Endothelial cell of umbilical vein (primary cell): ENCODE measurements around the gene PHACTR1. TPM values are rescaled to one million over a fixed set of nuclear protein-coding genes. Genes with fewer than 3 reads are reported as not detected.

ENCODE experiments used
- BruUV-seq: library from RNA; stranded (reverse); fragments of 400-500 nt; replicated peaks from 2 replicates; lab custom pipeline; 2021; lab: Mats Ljungman, UMichigan
- CTCF ChIA-PET: fragments of 300-600, 350-600 bp; sonication (Branson Sonifier 250); formaldehyde crosslinking; loops from one replicate; lab custom pipeline; 2021; ENCODE audit warnings: antibody characterized with exemption, inconsistent platforms; lab: Charles Lee
- POLR2A ChIA-PET: fragments of 300-600, 350-600 bp; sonication (Branson Sonifier 250); formaldehyde crosslinking; loops from one replicate; lab custom pipeline; 2021; ENCODE audit warnings: antibody characterized with exemption, inconsistent platforms; lab: Charles Lee
- DNase-seq: peaks from one replicate; pipeline ENCODE4 v3.0.0-alpha.2; 2011; ENCODE audit warnings: low read depth, low spot score
- FAIRE-seq: peaks from 2 replicates; lab custom pipeline; 2011; peaks lifted over from hg19 to GRCh38; lab: Jason Lieb, UNC
- H2AFZ ChIP-seq: 2 replicates; pipeline ENCODE4 v1.6.0; 2012; ENCODE audit warnings: low read depth, low read length, control low read depth, inconsistent platforms
- H3K27ac ChIP-seq: 2 replicates; pipeline ENCODE4 v1.5.1; 2011; ENCODE audit warnings: low read depth, mild to moderate bottlenecking, control low read depth, low read length, moderate library complexity; ENCODE audit not compliant: insufficient read depth
- H3K27me3 ChIP-seq, 2 experiments: 2 replicates each; pipeline versions ENCODE4 v1.6.0 to v1.6.1; 2011; ENCODE audit warnings: low read length in 2 of 2, mixed read lengths in 1 of 2; ENCODE audit not compliant: control insufficient read depth in 2 of 2, insufficient read depth in 2 of 2
- H3K36me3 ChIP-seq, 2 experiments: 2 replicates in 1 of 2; 3 replicates in 1 of 2; pipeline ENCODE4 v1.5.1; 2011; ENCODE audit warnings: low read length in 2 of 2, mild to moderate bottlenecking in 1 of 2, moderate library complexity in 1 of 2; ENCODE audit not compliant: control insufficient read depth in 2 of 2, insufficient read depth in 2 of 2; ENCODE audit errors: extremely low read depth in 1 of 2
- H3K4me1 ChIP-seq: 3 replicates; pipeline ENCODE4 v1.5.1; 2011; ENCODE audit warnings: mild to moderate bottlenecking, low read length; ENCODE audit not compliant: control insufficient read depth, insufficient read depth; ENCODE audit errors: extremely low read depth
- H3K4me2 ChIP-seq: 2 replicates; pipeline ENCODE4 v1.6.1; 2011; ENCODE audit warnings: low read length, control low read depth, mixed read lengths; ENCODE audit not compliant: insufficient read depth
- H3K4me3 ChIP-seq, 3 experiments: fragments of 200-600 bp in 1 of 3; sonication (generic), shearing (Covaris generic) in 1 of 3; replicated peaks in 1 of 3; 2 replicates each; pipeline ENCODE4 v1.5.1; 2011 to 2016; ENCODE audit warnings: control low read depth in 3 of 3, low read length in 3 of 3, mild to moderate bottlenecking in 2 of 3, inconsistent platforms in 1 of 3, low read depth in 1 of 3, moderate library complexity in 1 of 3; ENCODE audit not compliant: insufficient read depth in 1 of 3
- H3K79me2 ChIP-seq: 2 replicates; pipeline ENCODE4 v1.6.0; 2012; ENCODE audit warnings: low read length, inconsistent platforms; ENCODE audit not compliant: control insufficient read depth, insufficient read depth
- H3K9ac ChIP-seq: replicated peaks from 2 replicates; pipeline ENCODE3; 2011; ENCODE audit warnings: low read length, control low read depth; ENCODE audit not compliant: insufficient read depth; ENCODE audit errors: extremely low read depth
- H3K9me1 ChIP-seq: replicated peaks from 3 replicates; pipeline ENCODE4 v1.6.0; 2011; ENCODE audit warnings: mild to moderate bottlenecking, low read length; ENCODE audit not compliant: control insufficient read depth, insufficient read depth; ENCODE audit errors: extremely low read depth
- H3K9me3 ChIP-seq: replicated peaks from 2 replicates; pipeline ENCODE4 v1.5.1; 2012; ENCODE audit warnings: low read length, inconsistent platforms; ENCODE audit not compliant: control insufficient read depth, insufficient read depth
- H4K20me1 ChIP-seq: replicated peaks from 2 replicates; pipeline ENCODE3; 2011; ENCODE audit warnings: mild to moderate bottlenecking, low read length; ENCODE audit not compliant: control insufficient read depth, insufficient read depth; ENCODE audit errors: extremely low read depth
- CTCF ChIP-seq, 2 donors: IDR thresholded peaks; 1 replicate in 1 of 2; 2 replicates in 1 of 2; pipeline ENCODE4 v1.5.1; 2011; ENCODE audit warnings: low read length in 2 of 2, mild to moderate bottlenecking in 2 of 2, moderate library complexity in 2 of 2, control low read depth in 1 of 2, inconsistent platforms in 1 of 2, low read depth in 1 of 2; ENCODE audit not compliant: insufficient read depth in 1 of 2; ENCODE audit errors: extremely low read depth in 1 of 2
- EZH2 ChIP-seq: IDR thresholded peaks from 2 replicates; pipeline ENCODE4 v1.6.1; 2012; ENCODE audit warnings: borderline replicate concordance, low read depth, mild to moderate bottlenecking, moderate library complexity, low read length, inconsistent platforms; ENCODE audit not compliant: severe bottlenecking
- FOS ChIP-seq: IDR thresholded peaks from 2 replicates; pipeline ENCODE4 v1.6.1; 2011; ENCODE audit warnings: mild to moderate bottlenecking, low read length, moderate library complexity, borderline replicate concordance; ENCODE audit not compliant: insufficient read depth
- GATA2 ChIP-seq: IDR thresholded peaks from 2 replicates; pipeline ENCODE4 v1.7.0; 2011; ENCODE audit warnings: low read depth, mild to moderate bottlenecking, moderate library complexity, mixed read lengths, low read length; ENCODE audit not compliant: insufficient read length, insufficient read depth
- JUN ChIP-seq: IDR thresholded peaks from 2 replicates; pipeline ENCODE4 v1.6.1; 2011; ENCODE audit warnings: borderline replicate concordance, low read depth; ENCODE audit not compliant: insufficient read length, insufficient read depth
- MYC ChIP-seq: IDR thresholded peaks from one replicate; pipeline ENCODE4 v1.6.1; 2011; ENCODE audit warnings: mild to moderate bottlenecking, low read depth, low read length
- POLR2AphosphoS5 ChIP-seq: IDR thresholded peaks from 2 replicates; pipeline ENCODE4 v1.6.1; 2012; ENCODE audit warnings: low read depth, mild to moderate bottlenecking, control low read depth, low read length, moderate library complexity; ENCODE audit not compliant: insufficient read depth
- dilution Hi-C: fragments of 300-500 bp; cut with MboI; formaldehyde crosslinking; loops from one replicate; pipeline ENCODE4 v1.15.0; 2019; ENCODE audit warnings: low sequenced_read_pairs; ENCODE audit not compliant: extremely low pct_ligation_motif_present
- intact Hi-C: fragments of 100-400 bp; cut with micrococcal nuclease; formaldehyde crosslinking; loops from one replicate; pipeline ENCODE4 v1.10.0; 2022
- polyA plus RNA-seq, 4 experiments: library from polyadenylated mRNA; depleted of rRNA in 3 of 4; stranded (reverse) in 3 of 4; unstranded in 1 of 4; fragments of >200 nt; gene quantifications; 2 replicates each; pipeline versions ENCODE4 v1.2.1 to v1.2.3, GENCODE V29; 2011 to 2012; ENCODE audit warnings: missing spikeins in 1 of 4
- total RNA-seq: library from RNA; stranded (reverse); gene quantifications from 2 replicates; pipeline ENCODE4 v1.2.3, GENCODE V29; 2021
- TF ChIP-seq, protein P1 (sequence below): IDR thresholded peaks from 2 replicates; pipeline ENCODE4 v1.6.1; 2011; ENCODE audit not compliant: insufficient read depth, insufficient read length

Gene PHACTR1
- total and polyA plus RNA-seq, 2 donors (not counting 3 experiments of a cell fraction or from before 2014, with no cell fraction given) = 2.4 to 23.2 TPM

DNA sequence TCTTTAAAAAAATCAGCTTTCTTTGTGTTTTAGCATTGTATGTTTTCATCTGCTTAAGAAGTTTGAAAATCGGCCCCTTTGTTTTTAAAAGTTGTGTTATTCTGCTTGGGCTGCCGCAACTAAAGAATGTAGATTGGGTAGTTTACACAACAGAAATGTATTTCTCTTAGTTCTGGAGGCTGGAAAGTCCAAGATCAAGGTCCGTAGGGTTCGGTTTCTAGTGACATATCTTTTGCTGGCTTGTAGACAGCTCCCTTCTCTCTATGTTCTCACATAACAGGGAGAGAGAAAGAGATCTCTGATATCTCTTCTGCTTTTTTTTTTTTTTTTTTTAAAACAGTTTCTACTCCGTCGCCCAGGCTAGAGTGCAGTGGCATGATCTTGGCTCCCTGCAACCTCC lies 473.1 kb downstream of the PHACTR1 start:
- Histone ChIP-seq H3K36me3 (no peaks in the 10 kb centered on the region), H3K4me1 (no peaks in the 10 kb centered on the region), H4K20me1 (no peaks in the 10 kb centered on the region), H3K9me3 (no peaks in the 10 kb centered on the region), H3K27me3 (no peaks in the 10 kb centered on the region), H3K79me2 (no peaks in the 10 kb centered on the region), H3K9ac (no peak overlapping the region), H3K4me3 (no peak overlapping the region), H3K4me2 (no peak overlapping the region), H3K27ac (no peak overlapping the region), H3K9me1 (no peaks in the 10 kb centered on the region), H2AFZ (no peak overlapping the region)
- ChIA-PET POLR2A (interaction anchor here (0.6 kb wide), 1 partner anchor 28 kb away, joined by 4 read pairs; no protein-coding TSS in a partner anchor), CTCF (interaction anchor here (0.8 to 0.9 kb wide), 2 partner anchors 10 to 26 kb away, joined by 3 read pairs; no protein-coding TSS in a partner anchor)
- intact Hi-C loops (no loop called here), dilution Hi-C loops (no loop called here)
- no peak for DNase-seq
- no peak for TF ChIP-seq FOS
- TF ChIP-seq, protein P1, sequence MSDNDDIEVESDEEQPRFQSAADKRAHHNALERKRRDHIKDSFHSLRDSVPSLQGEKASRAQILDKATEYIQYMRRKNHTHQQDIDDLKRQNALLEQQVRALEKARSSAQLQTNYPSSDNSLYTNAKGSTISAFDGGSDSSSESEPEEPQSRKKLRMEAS = no peak
- no peak for TF ChIP-seq EZH2
- TF ChIP-seq CTCF (IDR thresholded peaks at IDR 0.05; ENCODE audit: extremely low read depth in 1 of 2, insufficient read depth in 1 of 2, low read depth in 1 of 2, low read length in 2 of 2) = no peak
- no peak for TF ChIP-seq JUN
- no peak for TF ChIP-seq POLR2AphosphoS5
- TF ChIP-seq MYC = no peak
- TF ChIP-seq GATA2 = no peak
- no TSS peak for BruUV-seq
- no peak for FAIRE-seq
